Endothelial cell (in vitro differentiated cells): Measurements from ENCODE around the gene OPRD1. TPM values are rescaled to one million over a fixed set of nuclear protein-coding genes. Genes with fewer than 3 reads are reported as not detected.
"Not testable (repeated sequence)": the region's sequence is repeated elsewhere in the genome, so short reads cannot be mapped to it uniquely, and the experiment has no call there.

Experiments
- DNase-seq: peaks from one replicate; pipeline ENCODE4 v3.0.0; 2021; ENCODE audit warnings: low spot score
- H3K27ac Mint-ChIP-seq: one replicate; pipeline ENCODE4 v1.8.0; 2021; ENCODE audit warnings: mixed read lengths, inconsistent platforms; ENCODE audit not compliant: unreplicated experiment
- H3K27me3 Mint-ChIP-seq: one replicate; pipeline ENCODE4 v1.8.0; 2021; ENCODE audit warnings: mild to moderate bottlenecking, moderate library complexity, mixed read lengths, inconsistent platforms; ENCODE audit not compliant: unreplicated experiment
- H3K36me3 Mint-ChIP-seq: one replicate; pipeline ENCODE4 v1.8.0; 2021; ENCODE audit warnings: mild to moderate bottlenecking, low read depth, mixed read lengths, inconsistent platforms; ENCODE audit not compliant: unreplicated experiment
- H3K4me1 Mint-ChIP-seq: one replicate; pipeline ENCODE4 v1.8.0; 2021; ENCODE audit warnings: mild to moderate bottlenecking, mixed read lengths, inconsistent platforms; ENCODE audit not compliant: unreplicated experiment
- H3K4me3 Mint-ChIP-seq: one replicate; pipeline ENCODE4 v1.8.0; 2021; ENCODE audit warnings: mild to moderate bottlenecking, mixed read lengths, inconsistent platforms; ENCODE audit not compliant: unreplicated experiment
- H3K9me3 Mint-ChIP-seq: one replicate; pipeline ENCODE4 v1.8.0; 2021; ENCODE audit warnings: mixed read lengths, inconsistent platforms; ENCODE audit not compliant: unreplicated experiment
- CTCF ChIP-seq: fragments of 200-600 bp; sonication (generic); IDR thresholded peaks from one replicate; pipeline ENCODE4 v1.5.0; 2021; ENCODE audit warnings: antibody characterized with exemption; ENCODE audit not compliant: unreplicated experiment
- total RNA-seq: library from RNA; stranded (reverse); fragmentation: NEBNext Ultra II Directional; extraction: Animal tissue kit (Norgen Biotek cat#: 25700); gene quantifications from one replicate; pipeline ENCODE4 v1.2.1, GENCODE V29; 2021; ENCODE audit not compliant: unreplicated experiment

The OPRD1 gene
- total RNA-seq, 1 donor from 2014 or later, result 9.7 TPM

GRCh38 chr1:28848416-28848815 is 36.4 kb downstream of the OPRD1 start:
- Mint-ChIP-seq H3K9me3 (no peaks in the 10 kb centered on the region), H3K27me3 (no peaks in the 10 kb centered on the region), H3K4me3 (no peak overlapping the region), H3K4me1 (peaks cover 3% of the 10 kb centered on the region), H3K27ac (no peak overlapping the region), H3K36me3 (no peaks in the 10 kb centered on the region)
- DNase-seq, result no peak
- no peak for TF ChIP-seq CTCF

GRCh38 chr1:28853093-28853742 is 41.2 kb downstream of the OPRD1 start:
- no peaks in the 10 kb centered on the region for H3K36me3 Mint-ChIP-seq
- no peaks in the 10 kb centered on the region for H3K27me3 Mint-ChIP-seq
- H3K4me3 Mint-ChIP-seq, result no peak overlapping the region
- H3K27ac Mint-ChIP-seq, result no peak overlapping the region
- peaks cover 3% of the 10 kb centered on the region for H3K4me1 Mint-ChIP-seq
- H3K9me3 Mint-ChIP-seq, result no peaks in the 10 kb centered on the region
- no peak for DNase-seq
- TF ChIP-seq CTCF, result no peak

GRCh38 chr1:28854406-28854805 is 42.4 kb downstream of the OPRD1 start:
- not testable (repeated sequence) for H3K4me3 Mint-ChIP-seq, H3K27me3 Mint-ChIP-seq, DNase-seq, H3K27ac Mint-ChIP-seq, H3K4me1 Mint-ChIP-seq, H3K36me3 Mint-ChIP-seq, H3K9me3 Mint-ChIP-seq

- H3K4me1 Mint-ChIP-seq, result peaks cover 3% of the 10 kb centered on the region
- DNase-seq, result no peak
- H3K27me3 Mint-ChIP-seq, result no peaks in the 10 kb centered on the region
- no peak overlapping the region for H3K27ac Mint-ChIP-seq
- TF ChIP-seq CTCF, result no peak
- H3K9me3 Mint-ChIP-seq, result no peaks in the 10 kb centered on the region
- peaks cover 5% of the 10 kb centered on the region for H3K36me3 Mint-ChIP-seq
- no peak overlapping the region for H3K4me3 Mint-ChIP-seq
Measured at GRCh38 chr1:28855046-28855445, 43.1 kb downstream of the OPRD1 start.

- H3K4me3 Mint-ChIP-seq, result no peak overlapping the region
- H3K9me3 Mint-ChIP-seq, result no peaks in the 10 kb centered on the region
- no peak for DNase-seq
- peaks cover 5% of the 10 kb centered on the region for H3K36me3 Mint-ChIP-seq
- no peaks in the 10 kb centered on the region for H3K27me3 Mint-ChIP-seq
- H3K4me1 Mint-ChIP-seq, result peaks cover 3% of the 10 kb centered on the region
- TF ChIP-seq CTCF, result no peak
- H3K27ac Mint-ChIP-seq, result no peak overlapping the region
Measured at GRCh38 chr1:28855469-28855951, 43.5 kb downstream of the OPRD1 start.
